Caki2 (cell line): ENCODE results near the gene SALL4. TPM values are rescaled to one million over a fixed set of nuclear protein-coding genes. Genes with fewer than 3 reads are reported as not detected.
"Not testable (repeated sequence)": the region's sequence is repeated elsewhere in the genome, so short reads cannot be mapped to it uniquely, and the experiment has no call there.

ENCODE experiments used
- DNase-seq: peaks from one replicate; pipeline ENCODE4 v3.0.0-alpha.2; 2015; ENCODE audit warnings: low read depth
- in situ Hi-C: cut with HindIII; loops from 2 replicates; pipeline ENCODE4 v1.10.0; 2016; ENCODE audit warnings: low sequenced_read_pairs, low pct_unique_long_range_greater_than_20kb, mixed read lengths
- total RNA-seq: library from RNA; depleted of rRNA; stranded (reverse); fragments of >200 nt; shearing (Covaris generic); gene quantifications from 2 replicates; pipeline ENCODE4 v1.2.3, GENCODE V29; 2014; ENCODE audit warnings: low replicate concordance

The SALL4 gene
- total RNA-seq, 1 experiment from 2014 or later = not detected

- no peak for DNase-seq
- in situ Hi-C loops = no loop called here
Observed at GRCh38 chr20:51807720-51808250, 5.5 kb upstream of the SALL4 start.

- in situ Hi-C loops = no loop called here
Observed at GRCh38 chr20:51804754-51805153, 2.4 kb upstream of the SALL4 start.

GRCh38 chr20:51803148-51803854, 980 bp upstream of the SALL4 start:
- DNase-seq = no peak
- in situ Hi-C loops = no loop called here

More at GRCh38 chr20:51804754-51805153, 2.4 kb upstream of the SALL4 start:
- DNase-seq = no peak

- in situ Hi-C loops = no loop called here
- no peak for DNase-seq
Observed at GRCh38 chr20:51801823-51802123, 548 bp downstream of the SALL4 start.

- in situ Hi-C loops = no loop called here
Observed at GRCh38 chr20:51801122-51801822, 1.0 kb downstream of the SALL4 start.

GRCh38 chr20:51800872-51801121, 1.5 kb downstream of the SALL4 start:
- in situ Hi-C loops = no loop called here
- no peak for DNase-seq

More at GRCh38 chr20:51801122-51801822, 1.0 kb downstream of the SALL4 start:
- no peak for DNase-seq

- in situ Hi-C loops = no loop called here
- DNase-seq = peak; percentile 21
Observed at GRCh38 chr20:51800060-51800871, 2.1 kb downstream of the SALL4 start.

- no peak for DNase-seq
- in situ Hi-C loops = no loop called here
Observed at GRCh38 chr20:51799401-51799860, 2.9 kb downstream of the SALL4 start.

- no peak for DNase-seq
- in situ Hi-C loops = no loop called here
Observed at GRCh38 chr20:51797357-51798025, 4.8 kb downstream of the SALL4 start.

GRCh38 chr20:51796340-51796739, 6.0 kb downstream of the SALL4 start:
- no peak for DNase-seq
- in situ Hi-C loops = no loop called here

GRCh38 chr20:51792960-51793359, 9.4 kb downstream of the SALL4 start:
- in situ Hi-C loops = no loop called here

GRCh38 chr20:51791626-51792025, 10.7 kb downstream of the SALL4 start:
- in situ Hi-C loops = no loop called here
- DNase-seq = no peak

More at GRCh38 chr20:51792960-51793359, 9.4 kb downstream of the SALL4 start:
- DNase-seq = no peak

GRCh38 chr20:51790256-51790655, 12.1 kb downstream of the SALL4 start:
- in situ Hi-C loops = no loop called here
- no peak for DNase-seq

GRCh38 chr20:51789434-51789833, 12.9 kb downstream of the SALL4 start:
- DNase-seq = no peak
- in situ Hi-C loops = no loop called here

GRCh38 chr20:51788822-51789221, 13.5 kb downstream of the SALL4 start:
- no peak for DNase-seq
- in situ Hi-C loops = no loop called here

GRCh38 chr20:51784299-51784698, 18.0 kb downstream of the SALL4 start:
- in situ Hi-C loops = no loop called here
- no peak for DNase-seq

GRCh38 chr20:51778229-51778759, 24.0 kb downstream of the SALL4 start:
- in situ Hi-C loops, DNase-seq: not testable (repeated sequence)

- in situ Hi-C loops = no loop called here
- no peak for DNase-seq
Observed at GRCh38 chr20:51775241-51775640, 27.1 kb downstream of the SALL4 start.
